GM21786 (cell line): ENCODE measurements around the gene CCDC74B.
"Not testable (repeated sequence)": the region's sequence is repeated elsewhere in the genome, so short reads cannot be mapped to it uniquely, and the experiment has no call there.

Experiments
- ATAC-seq: cut with Tn5 transposase; IDR thresholded peaks from one replicate; pipeline ENCODE4 v1.9.1; 2021; ENCODE audit not compliant: unreplicated experiment

The CCDC74B gene

GRCh38 chr2:130120924-130121323 lies 24.0 kb downstream of the CCDC74B start:
- ATAC-seq: not testable (repeated sequence)

GRCh38 chr2:130102597-130103363 lies 42.1 kb downstream of the CCDC74B start:
- not testable (repeated sequence) for ATAC-seq
